Kidney (tissue), 14 donors: ENCODE data around the gene ASB4. TPM values are rescaled to one million over a fixed set of nuclear protein-coding genes. Genes with fewer than 3 reads are reported as not detected.

Experiments
- DNase-seq, 5 donors: peaks; one replicate each; pipeline ENCODE4 v3.0.0-alpha.2; 2013 to 2020
- FAIRE-seq: peaks from 2 replicates; lab custom pipeline; 2012; peaks lifted over from hg19 to GRCh38; lab: Jason Lieb, UNC
- H3K27ac ChIP-seq, 2 donors: one replicate each; pipeline ENCODE4 v1.7.0; 2013; ENCODE audit warnings: low read depth in 2 of 2, low read length in 2 of 2, inconsistent platforms in 1 of 2
- H3K27me3 ChIP-seq: one replicate; pipeline ENCODE4 v1.7.1; 2013; ENCODE audit warnings: low read length, inconsistent platforms; ENCODE audit not compliant: control insufficient read depth, insufficient read depth
- H3K36me3 ChIP-seq, 3 donors: one replicate each; pipeline versions ENCODE4 v1.7.0 to v1.7.1; 2013; ENCODE audit warnings: low read length in 3 of 3, control low read depth in 1 of 3, inconsistent platforms in 1 of 3; ENCODE audit not compliant: insufficient read depth in 3 of 3, control insufficient read depth in 2 of 3
- H3K4me1 ChIP-seq, 3 donors: one replicate each; pipeline versions ENCODE4 v1.7.0 to v1.7.1; 2013; ENCODE audit warnings: low read length in 3 of 3, inconsistent platforms in 1 of 3, low read depth in 1 of 3; ENCODE audit not compliant: control insufficient read depth in 2 of 3, insufficient read depth in 2 of 3
- H3K4me3 ChIP-seq, 3 donors: one replicate each; pipeline versions ENCODE4 v1.7.0 to v1.8.1; 2013; ENCODE audit warnings: low read length in 3 of 3, control low read depth in 1 of 3, inconsistent platforms in 1 of 3
- H3K9ac ChIP-seq, 3 donors: one replicate each; pipeline versions ENCODE4 v1.7.0 to v1.7.1; 2013; ENCODE audit warnings: low read length in 3 of 3, control low read depth in 1 of 3, inconsistent platforms in 1 of 3
- H3K9me3 ChIP-seq, 3 donors: one replicate each; pipeline versions ENCODE4 v1.7.0 to v1.7.1; 2013; ENCODE audit warnings: low read length in 3 of 3, control low read depth in 1 of 3, inconsistent platforms in 1 of 3; ENCODE audit not compliant: control insufficient read depth in 2 of 3, insufficient read depth in 1 of 3
- CTCF ChIP-seq: IDR thresholded peaks from 3 replicates; pipeline ENCODE4 v1.5.1; 2012; ENCODE audit warnings: mild to moderate bottlenecking, moderate library complexity, borderline replicate concordance; ENCODE audit not compliant: insufficient read depth; ENCODE audit errors: extremely low read depth
- intact Hi-C: fragments of 100-400 bp; cut with DNase I; formaldehyde crosslinking; loops from one replicate; pipeline ENCODE4 v1.11.1; 2022
- polyA plus RNA-seq: library from polyadenylated mRNA; stranded (reverse); fragments of 350-450 nt; fragmentation: Illumina TruSeq; extraction: RNeasy Lipid Tissue Mini Kit (QIAGEN cat#74804); gene quantifications from one replicate; pipeline ENCODE4 v1.2.3, GENCODE V29; 2014; ENCODE audit warnings: low read depth, low replicate concordance; ENCODE audit not compliant: insufficient read depth
- total RNA-seq: library from RNA; stranded (reverse); fragmentation: NEBNext Ultra II Directional; extraction: Animal tissue kit (Norgen Biotek cat#: 25700); gene quantifications from one replicate; pipeline ENCODE4 v1.2.1, GENCODE V29; 2021
- donor health status: control.
- donor health status: control.
- donor health status: control.
- donor health status: control.
- donor health status: control.
- donor health status: DM: yes; HTN: yes; CAD: no.
- donor health status: Normal renal cell carcinoma (clear cell type).

Gene ASB4
- total and polyA plus RNA-seq, 2 donors from 2014 or later = 0.09 TPM; not detected in 1

- intact Hi-C loops = no loop called here
- no peak for FAIRE-seq
- TF ChIP-seq CTCF = no peak
Measured at GRCh38 chr7:95491201-95491600, 5.5 kb downstream of the ASB4 start.

GRCh38 chr7:95491634-95492314 is 6.0 kb downstream of the ASB4 start:
- no peak for FAIRE-seq

More at GRCh38 chr7:95491201-95491600, 5.5 kb downstream of the ASB4 start:
- no peaks in the 10 kb centered on the region for H3K4me1 ChIP-seq
- H3K9me3 ChIP-seq = no peaks in the 10 kb centered on the region
- H3K9ac ChIP-seq = no peak overlapping the region
- H3K27me3 ChIP-seq = no peaks in the 10 kb centered on the region
- no peak for DNase-seq
- no peak overlapping the region for H3K4me3 ChIP-seq
- no peak overlapping the region for H3K27ac ChIP-seq
- H3K36me3 ChIP-seq = no peaks in the 10 kb centered on the region

GRCh38 chr7:95493247-95493646 is 7.5 kb downstream of the ASB4 start:
- Histone ChIP-seq H3K9me3 (no peaks in the 10 kb centered on the region), H3K9ac (no peak overlapping the region), H3K4me1 (no peaks in the 10 kb centered on the region), H3K4me3 (no peak overlapping the region), H3K27ac (no peak overlapping the region), H3K27me3 (no peaks in the 10 kb centered on the region), H3K36me3 (no peaks in the 10 kb centered on the region)
- no peak for TF ChIP-seq CTCF
- DNase-seq = no peak
- intact Hi-C loops = no loop called here
- no peak for FAIRE-seq

More at GRCh38 chr7:95491634-95492314, 6.0 kb downstream of the ASB4 start:
- Histone ChIP-seq H3K36me3 (no peaks in the 10 kb centered on the region), H3K4me3 (no peak overlapping the region), H3K9me3 (no peaks in the 10 kb centered on the region), H3K27ac (no peak overlapping the region), H3K27me3 (no peaks in the 10 kb centered on the region), H3K4me1 (no peaks in the 10 kb centered on the region), H3K9ac (no peak overlapping the region)
- TF ChIP-seq CTCF = no peak
- intact Hi-C loops = no loop called here
- peak in 3 of 5 donors; percentile 40 to 85 (median 81) for DNase-seq
